Mucosa of rectum (tissue), 2 donors: Measurements from ENCODE around the gene OPCML.

Source experiments
- H3K27ac ChIP-seq, 2 donors: one replicate each; pipeline ENCODE4 v1.7.0; 2013; ENCODE audit warnings: inconsistent platforms in 2 of 2, low read depth in 2 of 2, low read length in 2 of 2
- H3K27me3 ChIP-seq, 2 donors: one replicate each; pipeline ENCODE4 v1.7.0; 2013; ENCODE audit warnings: low read length in 2 of 2; ENCODE audit not compliant: control insufficient read depth in 2 of 2, insufficient read depth in 2 of 2
- H3K36me3 ChIP-seq, 2 donors: one replicate each; pipeline ENCODE4 v1.7.0; 2013; ENCODE audit warnings: low read length in 2 of 2; ENCODE audit not compliant: control insufficient read depth in 2 of 2, insufficient read depth in 2 of 2
- H3K4me1 ChIP-seq, 2 donors: one replicate each; pipeline ENCODE4 v1.7.0; 2013; ENCODE audit warnings: low read length in 2 of 2, mild to moderate bottlenecking in 1 of 2; ENCODE audit not compliant: control insufficient read depth in 2 of 2, insufficient read depth in 2 of 2
- H3K4me3 ChIP-seq, 2 donors: one replicate each; pipeline ENCODE4 v1.7.0; 2013; ENCODE audit warnings: low read length in 2 of 2
- H3K9ac ChIP-seq, 2 donors: one replicate each; pipeline ENCODE4 v1.7.0; 2013; ENCODE audit warnings: low read length in 2 of 2, low read depth in 1 of 2, mild to moderate bottlenecking in 1 of 2
- H3K9me3 ChIP-seq, 2 donors: one replicate each; pipeline ENCODE4 v1.7.0; 2013; ENCODE audit warnings: low read length in 2 of 2; ENCODE audit not compliant: control insufficient read depth in 2 of 2
- donor health status: healthy.
- donor health status: Normal muscosa, but diverticular disease.

Gene OPCML

DNA sequence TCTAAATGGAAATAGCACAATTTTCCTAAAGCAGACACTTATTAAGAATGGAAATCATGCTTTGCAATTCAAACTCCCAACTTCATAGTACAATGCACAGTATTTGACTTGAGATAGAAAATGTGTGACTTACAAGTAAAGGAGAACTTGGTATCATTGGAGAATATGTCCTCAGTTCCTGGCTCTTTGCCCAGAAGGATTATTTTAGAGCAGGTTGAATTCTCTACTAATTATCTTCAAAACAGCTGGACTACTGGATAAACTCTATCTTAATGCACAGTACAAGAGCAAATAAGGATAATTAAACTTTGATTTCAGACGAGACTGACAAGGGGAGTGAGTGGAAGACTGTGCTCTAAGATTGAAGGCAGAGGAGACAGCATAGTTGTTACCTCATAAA, 839.4 kb downstream of the OPCML start:
- H3K36me3 ChIP-seq = no peaks in the 10 kb centered on the region
- H3K9ac ChIP-seq = no peak overlapping the region
- no peak overlapping the region for H3K27ac ChIP-seq
- no peak overlapping the region for H3K4me3 ChIP-seq
- no peaks in the 10 kb centered on the region for H3K27me3 ChIP-seq
- H3K4me1 ChIP-seq = no peaks in the 10 kb centered on the region
- peaks cover 3 to 6% of the 10 kb centered on the region in 2 donors for H3K9me3 ChIP-seq

DNA sequence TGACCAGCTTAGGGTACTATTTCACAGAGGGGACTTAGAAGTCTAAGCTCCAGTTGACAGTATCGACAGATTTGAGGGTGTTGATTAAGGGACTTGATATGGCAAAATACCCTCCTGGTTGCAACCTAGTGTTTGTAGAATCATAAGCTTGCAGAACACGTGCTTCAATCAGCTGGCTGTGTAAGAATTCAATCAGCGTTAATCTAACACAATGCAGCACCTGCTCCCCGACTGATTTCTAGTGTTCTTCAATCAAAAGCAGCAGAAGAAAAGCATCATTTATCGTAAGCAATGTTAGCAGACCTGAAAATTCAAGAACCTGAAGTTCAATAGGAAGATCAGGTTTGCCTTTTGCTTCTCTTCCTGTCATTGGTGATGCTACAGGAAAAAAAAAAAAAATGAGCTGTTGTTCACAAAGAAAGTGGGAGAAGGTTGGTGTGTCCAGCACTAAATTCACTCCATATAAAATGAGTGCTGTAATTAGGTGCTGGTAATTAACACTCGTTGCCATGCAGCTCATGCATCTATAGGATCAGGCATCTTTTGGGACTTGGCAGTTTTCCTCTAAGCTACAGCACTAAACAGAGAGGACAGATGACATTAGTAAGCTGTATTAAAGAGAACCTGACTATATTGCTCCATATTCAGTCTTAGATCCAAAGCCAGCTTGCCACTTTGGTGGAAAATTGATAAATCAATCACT, 840.3 kb downstream of the OPCML start:
- no peaks in the 10 kb centered on the region for H3K4me1 ChIP-seq
- peaks cover 3 to 6% of the 10 kb centered on the region in 2 donors for H3K9me3 ChIP-seq
- no peaks in the 10 kb centered on the region for H3K36me3 ChIP-seq

DNA sequence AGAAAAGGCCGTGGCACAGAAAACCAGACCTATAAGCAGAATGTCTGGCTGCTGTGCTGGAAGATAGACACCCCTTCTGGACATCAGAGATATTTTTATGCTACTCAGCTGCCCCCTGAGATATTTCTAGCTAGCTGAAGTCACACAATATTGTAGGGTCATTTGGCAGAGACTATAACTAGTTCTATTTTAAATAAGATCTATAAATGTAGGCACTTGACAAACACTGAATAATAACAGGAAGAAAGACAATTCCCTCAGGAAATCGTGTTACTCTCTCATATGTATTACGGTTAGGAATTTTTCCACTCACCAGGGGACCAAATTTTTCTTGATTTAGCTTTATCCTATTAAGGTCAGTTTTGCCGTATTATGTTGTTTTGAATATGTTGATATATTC, 845.4 kb downstream of the OPCML start:
- Histone ChIP-seq H3K4me1 (no peaks in the 10 kb centered on the region), H3K9ac (no peak overlapping the region), H3K4me3 (no peak overlapping the region), H3K27ac (no peak overlapping the region), H3K27me3 (no peaks in the 10 kb centered on the region), H3K9me3 (peaks cover 3 to 7% of the 10 kb centered on the region in 2 donors), H3K36me3 (no peaks in the 10 kb centered on the region)

More for the DNA sequence above, 840.3 kb downstream of the OPCML start:
- H3K4me3 ChIP-seq = no peak overlapping the region
- no peak overlapping the region for H3K9ac ChIP-seq
- H3K27me3 ChIP-seq = no peaks in the 10 kb centered on the region
- H3K27ac ChIP-seq = no peak overlapping the region

DNA sequence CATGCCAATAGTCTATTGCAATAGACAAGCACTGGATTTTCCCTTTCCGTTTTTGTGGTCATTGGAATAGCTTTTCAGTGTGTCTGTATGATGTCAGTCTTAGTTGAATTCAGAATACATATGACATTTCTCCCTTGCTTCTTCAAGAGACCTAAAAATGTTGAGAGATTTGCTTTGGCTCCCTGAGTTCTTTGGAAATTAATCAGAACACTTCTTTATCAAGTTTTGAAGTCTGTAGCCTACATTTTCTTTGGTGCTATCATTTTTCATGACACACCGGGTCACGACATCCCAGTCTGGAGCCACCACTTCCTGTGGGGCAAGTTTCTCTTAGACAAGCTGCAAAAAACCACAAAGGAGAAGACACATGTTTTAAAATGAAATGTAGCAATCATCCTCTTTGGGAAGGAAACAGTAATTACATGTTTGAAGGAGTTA, 847.1 kb downstream of the OPCML start:
- no peak overlapping the region for H3K4me3 ChIP-seq

DNA sequence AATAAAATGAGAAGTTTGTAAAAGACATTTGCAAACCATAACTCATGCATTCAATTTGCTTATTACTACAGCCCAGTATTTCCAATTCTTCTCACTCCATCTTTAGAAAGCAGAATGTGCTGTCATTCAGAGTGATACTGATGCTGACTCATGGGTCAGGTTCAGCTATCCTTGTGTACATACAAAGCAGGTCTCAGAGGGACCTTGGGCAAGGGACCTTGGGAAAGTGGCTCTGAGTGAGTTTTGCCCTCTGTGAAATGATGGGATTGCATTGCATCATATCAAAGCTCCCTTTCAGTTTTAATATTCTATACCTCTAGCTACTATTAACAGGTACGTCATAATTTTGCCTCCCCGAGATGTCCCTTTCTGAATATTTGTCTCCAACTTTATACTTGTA, 848.7 kb downstream of the OPCML start:
- H3K4me3 ChIP-seq = no peak overlapping the region
- no peaks in the 10 kb centered on the region for H3K4me1 ChIP-seq
- H3K9ac ChIP-seq = no peak overlapping the region
- no peak overlapping the region for H3K27ac ChIP-seq
- no peaks in the 10 kb centered on the region for H3K36me3 ChIP-seq
- peaks cover 0 to 7% of the 10 kb centered on the region in 2 donors for H3K9me3 ChIP-seq
- H3K27me3 ChIP-seq = no peaks in the 10 kb centered on the region

More for the DNA sequence above, 847.1 kb downstream of the OPCML start:
- Histone ChIP-seq H3K9ac (no peak overlapping the region), H3K4me1 (no peaks in the 10 kb centered on the region), H3K9me3 (peaks cover 0 to 3% of the 10 kb centered on the region in 2 donors), H3K27me3 (no peaks in the 10 kb centered on the region), H3K27ac (no peak overlapping the region), H3K36me3 (no peaks in the 10 kb centered on the region)

DNA sequence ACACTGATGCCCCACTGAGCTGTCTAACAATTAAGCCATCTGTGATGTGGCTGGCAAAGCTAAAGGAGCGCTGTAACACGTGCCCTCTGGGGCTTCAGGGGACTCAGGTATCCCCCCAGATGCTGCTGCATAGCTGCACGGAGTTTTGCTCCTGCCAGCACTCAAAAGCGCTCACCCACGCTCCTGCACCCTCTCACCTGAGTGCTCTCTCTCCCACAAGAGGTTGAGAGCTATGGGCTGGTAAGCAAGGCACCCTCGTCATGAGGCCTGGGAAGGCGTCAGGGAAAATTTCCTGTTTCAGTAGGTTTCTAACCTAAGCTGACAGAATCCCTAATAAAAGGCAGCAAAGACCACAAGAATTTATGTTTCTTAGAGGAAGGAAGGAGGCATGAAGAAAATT, 850.3 kb downstream of the OPCML start:
- Histone ChIP-seq H3K4me1 (no peaks in the 10 kb centered on the region), H3K27me3 (no peaks in the 10 kb centered on the region), H3K9ac (no peak overlapping the region), H3K27ac (no peak overlapping the region), H3K36me3 (no peaks in the 10 kb centered on the region), H3K4me3 (no peak overlapping the region), H3K9me3 (peaks cover 0 to 7% of the 10 kb centered on the region in 2 donors)

DNA sequence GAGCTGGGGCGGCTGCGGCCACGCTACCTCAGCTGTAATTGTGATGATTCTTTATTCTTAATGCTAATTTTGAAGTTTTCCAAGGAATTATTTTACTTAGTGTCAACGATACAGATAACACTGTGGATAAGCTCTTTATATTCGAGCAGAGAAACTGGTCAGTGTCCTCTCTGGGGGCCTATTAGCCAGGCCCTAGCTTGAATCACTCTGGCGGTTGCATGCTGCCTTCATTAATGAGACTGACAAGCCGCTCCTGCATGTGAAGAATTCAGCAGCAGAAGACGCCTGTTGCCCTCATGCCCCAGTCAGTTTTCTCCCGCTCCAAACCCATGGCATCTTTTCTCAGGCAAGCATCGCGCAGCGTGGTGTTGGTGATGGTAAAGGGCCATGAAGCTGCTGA, 851.7 kb downstream of the OPCML start:
- H3K27ac ChIP-seq = no peak overlapping the region
- no peak overlapping the region for H3K9ac ChIP-seq
- no peaks in the 10 kb centered on the region for H3K4me1 ChIP-seq
- H3K9me3 ChIP-seq = peaks cover 0 to 7% of the 10 kb centered on the region in 2 donors
- H3K36me3 ChIP-seq = no peaks in the 10 kb centered on the region
- H3K27me3 ChIP-seq = no peaks in the 10 kb centered on the region
- H3K4me3 ChIP-seq = no peak overlapping the region

DNA sequence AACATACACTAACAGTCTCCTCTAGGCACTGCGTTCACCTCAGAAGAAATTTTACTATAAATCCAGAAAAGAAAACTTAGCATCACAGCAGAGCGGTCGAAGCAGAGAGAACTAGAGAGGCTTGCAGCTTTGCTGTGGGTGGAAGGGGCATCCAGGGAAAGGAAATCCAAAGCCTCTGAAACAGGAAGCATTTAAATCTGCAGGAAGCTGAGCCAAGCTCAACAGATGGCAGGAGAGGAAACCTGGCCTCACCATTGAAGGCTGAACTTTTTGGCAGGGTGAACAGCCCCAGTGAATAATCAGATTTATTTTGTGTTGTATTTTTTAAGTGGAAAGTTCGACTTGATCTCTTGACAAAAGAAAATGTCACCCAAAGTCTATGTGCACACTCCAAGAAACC, 858.1 kb downstream of the OPCML start:
- Histone ChIP-seq H3K9ac (no peak overlapping the region), H3K36me3 (no peaks in the 10 kb centered on the region), H3K9me3 (no peaks in the 10 kb centered on the region), H3K27me3 (no peaks in the 10 kb centered on the region), H3K4me3 (no peak overlapping the region), H3K27ac (no peak overlapping the region), H3K4me1 (no peaks in the 10 kb centered on the region)

DNA sequence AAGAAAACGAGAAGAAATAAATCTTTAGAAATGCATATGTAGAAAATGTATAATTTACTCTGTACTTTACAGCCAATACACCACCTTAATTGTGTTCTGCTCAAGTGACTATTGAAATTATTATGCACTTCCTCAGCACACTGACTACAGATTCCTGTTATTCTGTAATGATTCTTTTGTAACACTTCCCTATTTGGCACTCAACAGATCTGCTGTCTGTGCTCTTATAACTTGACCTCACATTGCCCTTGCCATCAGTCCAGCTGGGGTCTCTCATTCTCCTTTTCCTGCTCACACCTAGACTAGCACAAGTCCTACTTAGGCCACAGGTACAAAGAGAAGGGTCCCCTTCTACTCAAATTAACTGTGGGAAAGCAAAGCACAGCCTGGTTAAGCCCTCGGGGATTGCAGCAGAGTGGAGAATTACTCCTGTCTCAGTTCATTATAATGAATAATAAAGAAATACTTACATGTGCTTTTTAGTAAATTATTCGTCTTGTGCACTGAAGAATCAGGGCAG, 860.4 kb downstream of the OPCML start:
- no peaks in the 10 kb centered on the region for H3K27me3 ChIP-seq
- H3K9me3 ChIP-seq = peaks cover 0 to 4% of the 10 kb centered on the region in 2 donors
- H3K9ac ChIP-seq = no peak overlapping the region
- no peaks in the 10 kb centered on the region for H3K36me3 ChIP-seq
- H3K27ac ChIP-seq = no peak overlapping the region
- no peaks in the 10 kb centered on the region for H3K4me1 ChIP-seq
- H3K4me3 ChIP-seq = no peak overlapping the region

DNA sequence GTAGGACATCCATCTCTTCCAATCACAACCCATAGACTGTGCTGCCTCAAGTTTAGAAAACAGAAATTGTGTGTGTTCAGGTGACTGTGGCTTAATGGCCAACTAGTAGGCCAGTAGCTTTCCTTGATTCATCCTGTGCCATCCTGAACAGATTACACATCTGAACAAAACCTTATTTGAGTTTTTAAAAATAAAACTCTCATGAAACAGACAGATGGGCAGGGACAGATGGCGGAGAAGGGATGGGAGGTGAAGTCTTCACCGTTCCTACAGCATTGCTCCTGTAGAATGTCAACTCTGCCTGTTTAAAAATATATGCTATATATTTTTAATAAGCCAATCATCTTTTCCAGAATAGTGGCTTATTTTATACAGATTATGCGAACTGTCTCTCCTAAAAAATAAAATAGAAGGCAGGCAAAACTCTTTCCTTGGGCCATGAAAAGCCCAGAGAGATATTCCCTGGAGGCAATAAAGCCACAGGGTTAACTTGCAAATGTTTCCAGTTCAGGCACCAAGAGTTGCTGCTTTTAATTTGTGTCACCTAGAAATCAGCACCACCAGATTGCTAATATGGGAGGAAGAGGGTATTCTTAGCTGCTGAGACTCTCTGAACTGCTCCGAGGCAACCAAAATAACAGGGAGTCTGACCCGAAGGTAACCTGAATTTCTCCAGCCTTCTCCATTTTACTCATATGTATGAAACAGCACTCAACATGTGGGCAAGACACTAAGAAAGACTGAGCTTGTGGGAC, 861.2 kb downstream of the OPCML start:
- H3K27me3 ChIP-seq = no peaks in the 10 kb centered on the region
- no peak overlapping the region for H3K4me3 ChIP-seq
- no peaks in the 10 kb centered on the region for H3K4me1 ChIP-seq
- H3K36me3 ChIP-seq = no peaks in the 10 kb centered on the region
- peaks cover 0 to 4% of the 10 kb centered on the region in 2 donors for H3K9me3 ChIP-seq
- no peak overlapping the region for H3K9ac ChIP-seq
- H3K27ac ChIP-seq = no peak overlapping the region
